ENCODE measurements around the gene STAG2. TPM values are rescaled to one million over a fixed set of nuclear protein-coding genes. Genes with fewer than 3 reads are reported as not detected.
"Not testable (repeated sequence)": the region's sequence is repeated elsewhere in the genome, so short reads cannot be mapped to it uniquely, and the experiment has no call there.

The STAG2 gene
- total RNA-seq, 3 donors from 2014 or later = 60.2 to 91.1 (median 69.5) TPM

DNA sequence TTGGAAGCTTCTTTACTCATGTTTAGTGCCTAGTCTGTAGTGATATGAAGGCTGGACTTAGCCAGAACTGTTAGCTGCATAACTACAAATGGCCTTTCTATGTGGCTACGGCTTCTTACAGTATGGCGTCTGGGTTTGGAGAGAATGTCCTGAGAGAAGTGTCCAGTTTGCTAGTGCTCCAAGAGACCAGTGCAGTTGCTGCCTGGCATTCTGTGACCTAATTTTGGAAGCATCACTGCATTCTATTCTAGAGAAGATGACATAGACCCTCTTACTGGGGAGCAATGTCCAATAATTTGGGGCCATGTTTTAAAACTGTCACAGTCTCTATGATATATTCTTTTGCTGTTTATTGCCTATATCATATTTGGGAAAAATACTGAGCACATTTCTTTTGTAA is 74.2 kb downstream of the STAG2 start:
- ATAC-seq (no peak), DNase-seq (no peak)
- intact Hi-C loops (cut with DNase I, micrococcal nuclease) = no loop called here
- TF ChIP-seq, protein P1, sequence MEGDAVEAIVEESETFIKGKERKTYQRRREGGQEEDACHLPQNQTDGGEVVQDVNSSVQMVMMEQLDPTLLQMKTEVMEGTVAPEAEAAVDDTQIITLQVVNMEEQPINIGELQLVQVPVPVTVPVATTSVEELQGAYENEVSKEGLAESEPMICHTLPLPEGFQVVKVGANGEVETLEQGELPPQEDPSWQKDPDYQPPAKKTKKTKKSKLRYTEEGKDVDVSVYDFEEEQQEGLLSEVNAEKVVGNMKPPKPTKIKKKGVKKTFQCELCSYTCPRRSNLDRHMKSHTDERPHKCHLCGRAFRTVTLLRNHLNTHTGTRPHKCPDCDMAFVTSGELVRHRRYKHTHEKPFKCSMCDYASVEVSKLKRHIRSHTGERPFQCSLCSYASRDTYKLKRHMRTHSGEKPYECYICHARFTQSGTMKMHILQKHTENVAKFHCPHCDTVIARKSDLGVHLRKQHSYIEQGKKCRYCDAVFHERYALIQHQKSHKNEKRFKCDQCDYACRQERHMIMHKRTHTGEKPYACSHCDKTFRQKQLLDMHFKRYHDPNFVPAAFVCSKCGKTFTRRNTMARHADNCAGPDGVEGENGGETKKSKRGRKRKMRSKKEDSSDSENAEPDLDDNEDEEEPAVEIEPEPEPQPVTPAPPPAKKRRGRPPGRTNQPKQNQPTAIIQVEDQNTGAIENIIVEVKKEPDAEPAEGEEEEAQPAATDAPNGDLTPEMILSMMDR (IDR thresholded peaks at IDR 0.05) = no peak
- H3K4me3 ChIP-seq = no peak overlapping the region
- no peaks in the 10 kb centered on the region for H3K36me3 ChIP-seq (ENCODE audit: low read depth)
- H3K4me1 ChIP-seq (ENCODE audit: low read depth) = no peaks in the 10 kb centered on the region
- no peaks in the 10 kb centered on the region for H3K9me3 ChIP-seq

DNA sequence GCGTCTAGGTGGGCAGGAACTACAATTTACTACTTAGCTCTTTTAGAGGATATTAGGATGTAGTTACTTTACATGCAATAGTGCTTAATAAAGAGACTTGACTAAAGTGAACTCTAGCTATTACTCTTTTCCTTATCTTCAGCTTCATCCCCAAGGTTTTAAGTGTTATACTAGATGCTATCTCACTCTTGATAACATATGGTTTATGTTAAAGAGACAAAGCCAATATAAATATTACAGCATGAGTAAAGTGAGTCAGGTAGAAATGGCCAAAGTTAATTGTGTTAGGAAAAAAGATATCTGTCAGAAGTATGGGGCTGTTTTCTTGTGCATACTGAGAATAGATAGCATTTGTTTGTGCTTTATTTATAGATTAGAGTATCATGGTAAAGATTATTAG is 80.5 kb downstream of the STAG2 start:
- ATAC-seq (no peak), DNase-seq (no peak)
- Histone ChIP-seq H3K4me1 (ENCODE audit: low read depth) (no peaks in the 10 kb centered on the region), H3K36me3 (ENCODE audit: low read depth) (no peaks in the 10 kb centered on the region), H3K4me3 (no peak overlapping the region), H3K9me3 (no peaks in the 10 kb centered on the region)
- TF ChIP-seq, protein P1 (IDR thresholded peaks at IDR 0.05) = no peak
- intact Hi-C loops (cut with DNase I, micrococcal nuclease) = no loop called here

DNA sequence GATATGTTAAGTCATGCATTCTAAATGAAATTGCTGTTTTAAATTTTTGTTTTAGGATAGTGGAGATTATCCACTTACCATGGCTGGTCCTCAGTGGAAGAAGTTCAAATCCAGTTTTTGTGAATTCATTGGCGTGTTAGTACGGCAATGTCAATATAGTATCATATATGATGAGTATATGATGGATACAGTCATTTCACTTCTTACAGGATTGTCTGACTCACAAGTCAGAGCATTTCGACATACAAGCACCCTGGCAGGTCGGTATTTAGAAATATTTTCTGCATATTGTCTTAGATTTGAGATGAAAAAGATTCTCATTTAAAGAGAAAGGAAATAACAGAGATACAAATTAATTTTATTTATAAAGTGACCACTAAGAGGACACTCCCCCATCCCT is 83.6 kb downstream of the STAG2 start:
- H3K4me1 ChIP-seq (ENCODE audit: low read depth) = no peaks in the 10 kb centered on the region
- H3K9me3 ChIP-seq = no peaks in the 10 kb centered on the region
- TF ChIP-seq, protein P1 (IDR thresholded peaks at IDR 0.05) = no peak
- intact Hi-C loops (cut with DNase I, micrococcal nuclease) = no loop called here
- H3K36me3 ChIP-seq (ENCODE audit: low read depth) = no peaks in the 10 kb centered on the region
- ATAC-seq (no peak), DNase-seq (no peak)
- H3K4me3 ChIP-seq = no peak overlapping the region

DNA sequence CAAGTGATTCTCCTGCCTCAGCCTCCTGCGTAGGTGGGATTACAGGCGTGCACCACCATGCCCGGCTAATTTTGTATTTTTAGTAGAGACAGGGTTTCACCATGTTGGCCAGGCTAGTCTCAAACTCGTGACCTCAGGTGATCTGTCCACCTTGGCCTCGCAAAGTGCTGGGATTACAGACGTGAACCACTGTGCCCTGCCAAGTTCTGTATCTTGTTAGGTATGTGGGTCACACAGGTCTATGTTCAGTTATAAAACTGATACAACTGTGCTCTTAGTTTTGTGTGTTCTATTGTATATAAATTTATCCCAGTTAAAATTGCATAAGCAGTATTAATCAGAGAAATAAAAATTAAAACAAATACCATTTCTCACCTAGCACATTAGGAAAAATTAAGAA is 122.9 kb downstream of the STAG2 start:
- H3K9me3 ChIP-seq; intact Hi-C loops (cut with DNase I, micrococcal nuclease); H3K4me3 ChIP-seq; H3K4me1 ChIP-seq (ENCODE audit: low read depth); ATAC-seq; DNase-seq; H3K36me3 ChIP-seq (ENCODE audit: low read depth): not testable (repeated sequence)

DNA sequence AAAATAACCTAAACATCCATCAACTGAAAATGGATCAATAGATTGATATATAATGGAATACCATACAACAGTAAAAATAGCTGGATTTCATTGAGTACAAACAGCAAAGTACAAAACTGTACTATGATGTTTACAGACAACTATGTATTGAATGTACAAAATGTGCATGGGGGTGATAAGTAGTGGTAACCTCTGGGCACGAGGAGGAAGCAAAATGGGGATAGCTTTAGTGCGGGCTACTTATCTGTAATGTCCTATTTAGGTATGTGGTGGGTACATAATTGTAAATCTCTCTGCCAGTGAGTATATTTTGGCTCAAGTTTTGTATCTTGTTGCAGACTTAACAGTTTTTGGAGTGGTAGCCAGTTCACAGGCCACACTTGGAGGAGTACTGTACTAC is 123.6 kb downstream of the STAG2 start:
- Histone ChIP-seq H3K4me3 (no peak overlapping the region), H3K4me1 (ENCODE audit: low read depth) (no peaks in the 10 kb centered on the region), H3K36me3 (ENCODE audit: low read depth) (no peaks in the 10 kb centered on the region), H3K9me3 (no peaks in the 10 kb centered on the region)
- DNase-seq (no peak), ATAC-seq (no peak)
- intact Hi-C loops (cut with DNase I, micrococcal nuclease) = no loop called here
- TF ChIP-seq, protein P1 (IDR thresholded peaks at IDR 0.05) = no peak

DNA sequence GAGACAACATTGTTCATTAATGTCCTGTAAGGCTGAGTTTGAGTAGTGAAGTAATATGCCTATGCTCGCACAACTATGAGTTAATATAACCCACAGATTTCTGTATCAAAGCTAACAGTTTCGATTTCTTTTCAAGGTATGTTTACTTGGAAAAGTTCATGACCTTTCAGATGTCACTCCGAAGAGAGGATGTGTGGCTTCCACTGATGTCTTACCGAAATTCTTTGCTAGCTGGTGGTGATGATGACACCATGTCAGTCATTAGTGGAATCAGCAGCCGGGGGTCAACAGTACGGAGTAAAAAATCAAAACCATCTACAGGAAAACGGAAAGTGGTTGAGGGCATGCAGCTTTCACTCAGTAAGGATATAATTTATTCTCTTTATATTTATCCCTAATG is 124.9 kb downstream of the STAG2 start:
- Histone ChIP-seq H3K36me3 (ENCODE audit: low read depth) (no peaks in the 10 kb centered on the region), H3K4me3 (no peak overlapping the region), H3K9me3 (no peaks in the 10 kb centered on the region), H3K4me1 (ENCODE audit: low read depth) (no peaks in the 10 kb centered on the region)
- intact Hi-C loops (cut with DNase I, micrococcal nuclease) = no loop called here
- peak; percentile 34 for ATAC-seq
- TF ChIP-seq, protein P1 (IDR thresholded peaks at IDR 0.05) = no peak
- DNase-seq = no peak

Measured in mucosa of descending colon (tissue), 3 donors.